ENCODE results near the gene PLSCR2. TPM values are rescaled to one million over a fixed set of nuclear protein-coding genes. Genes with fewer than 3 reads are reported as not detected.
A peak's percentile ranks its signal among the peaks of the same experiment; 100 is the strongest.
"Not testable (repeated sequence)": the region's sequence is repeated elsewhere in the genome, so short reads cannot be mapped to it uniquely, and the experiment has no call there.

PLSCR2 gene
- total and polyA plus RNA-seq, 9 donors, result 0.28 to 0.39 (median 0.29) TPM; not detected in 6

DNA sequence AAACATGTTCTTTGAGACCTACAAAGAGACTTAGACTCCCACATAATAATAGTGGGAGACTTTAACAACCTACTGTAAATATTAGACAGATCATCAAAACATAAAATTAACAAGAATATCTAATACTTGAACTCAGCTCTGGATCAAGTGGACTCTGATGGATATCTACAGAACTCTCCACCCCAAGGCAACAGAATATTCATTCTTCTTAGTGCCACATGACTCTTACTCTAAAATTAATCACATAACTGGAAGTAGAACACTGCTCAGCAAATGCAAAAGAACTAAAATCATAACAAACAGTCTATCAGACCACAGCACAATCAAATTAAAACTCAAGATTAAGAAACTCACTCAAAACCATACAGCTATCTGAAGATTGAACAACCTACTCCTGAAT, 15.9 kb upstream of the PLSCR2 start:
- Histone ChIP-seq H3K27me3 (ENCODE audit: control insufficient read depth, insufficient read depth, low read length) (no peaks in the 10 kb centered on the region), H3K4me1 (ENCODE audit: control insufficient read depth, insufficient read depth, low read length) (no peaks in the 10 kb centered on the region), H3K27ac (ENCODE audit: low read length) (no peak overlapping the region), H3K36me3 (ENCODE audit: control insufficient read depth, insufficient read depth, low read length) (no peaks in the 10 kb centered on the region), H3K4me3 (ENCODE audit: low read length) (no peak overlapping the region), H3K9me3 (replicated peaks; ENCODE audit: control insufficient read depth, low read depth, low read length) (no peaks in the 10 kb centered on the region)
- no peak for DNase-seq

DNA sequence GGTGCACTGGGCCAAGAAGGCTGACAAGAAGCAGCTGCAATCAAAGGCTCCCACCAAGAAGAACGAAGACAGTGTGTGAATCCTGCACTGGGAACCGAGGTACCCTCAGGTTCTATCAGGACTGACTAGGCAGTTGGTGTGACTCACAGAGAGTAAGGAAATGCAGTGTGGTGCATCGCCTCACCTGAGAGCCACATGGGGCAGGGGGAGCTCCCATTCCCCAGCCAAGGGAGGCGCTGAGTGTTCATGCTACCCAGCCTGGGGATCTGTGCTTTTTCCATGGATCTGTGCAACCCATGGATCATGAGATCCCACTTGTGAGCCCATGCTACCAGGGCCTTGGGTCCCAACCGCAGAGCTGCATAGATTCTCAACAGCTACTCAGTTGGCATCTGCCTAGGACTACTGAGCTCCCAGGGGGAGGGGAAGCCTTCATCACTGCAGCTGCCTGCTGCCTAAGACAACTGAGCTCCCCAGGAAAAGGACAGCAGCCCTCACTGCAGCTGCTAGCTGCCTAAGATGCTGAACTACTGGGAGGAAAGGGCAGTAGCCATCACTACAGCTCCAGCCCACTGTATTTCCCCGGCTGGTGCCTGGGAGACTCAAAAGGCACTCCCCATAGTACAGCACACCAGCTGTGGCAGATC, 6.9 kb upstream of the PLSCR2 start:
- H3K4me1 ChIP-seq (ENCODE audit: control insufficient read depth, insufficient read depth, low read length), result peaks cover 3% of the 10 kb centered on the region
- no peak overlapping the region for H3K4me3 ChIP-seq (ENCODE audit: low read length)
- no peak for DNase-seq
- 75% methylated on average over 6 of the region's 6 CpGs for WGBS (ENCODE audit: insufficient coverage)
- no peaks in the 10 kb centered on the region for H3K9me3 ChIP-seq (replicated peaks; ENCODE audit: control insufficient read depth, low read depth, low read length)
- no peak overlapping the region for H3K27ac ChIP-seq (ENCODE audit: low read length)
- H3K27me3 ChIP-seq (ENCODE audit: control insufficient read depth, insufficient read depth, low read length), result no peaks in the 10 kb centered on the region
- no peaks in the 10 kb centered on the region for H3K36me3 ChIP-seq (ENCODE audit: control insufficient read depth, insufficient read depth, low read length)

DNA sequence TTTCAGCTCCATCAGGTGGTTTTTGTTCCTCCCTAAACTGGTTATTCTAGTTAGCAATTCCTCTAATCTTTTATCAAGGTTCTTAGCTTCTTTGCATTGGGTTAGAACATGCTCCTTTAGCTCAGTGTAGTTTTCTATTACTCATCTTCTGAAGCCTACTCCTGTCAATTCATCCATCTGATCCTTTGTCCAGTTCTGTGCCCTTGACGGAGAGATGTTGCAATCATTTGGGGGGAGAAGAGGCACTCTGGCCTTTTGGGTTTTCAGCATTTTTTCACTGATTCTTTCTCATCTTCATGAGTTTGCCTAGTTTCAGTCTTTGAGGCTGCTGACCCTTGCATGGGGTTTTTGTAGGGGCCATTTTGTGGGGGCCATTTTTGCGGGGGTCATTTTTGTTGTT, 5.6 kb upstream of the PLSCR2 start:
- not testable (repeated sequence) for H3K9me3 ChIP-seq (replicated peaks; ENCODE audit: control insufficient read depth, low read depth, low read length); H3K27ac ChIP-seq (ENCODE audit: low read length); H3K4me1 ChIP-seq (ENCODE audit: control insufficient read depth, insufficient read depth, low read length); H3K27me3 ChIP-seq (ENCODE audit: control insufficient read depth, insufficient read depth, low read length); DNase-seq; H3K4me3 ChIP-seq (ENCODE audit: low read length); H3K36me3 ChIP-seq (ENCODE audit: control insufficient read depth, insufficient read depth, low read length)
- WGBS (ENCODE audit: insufficient coverage), result 60% methylated on average over 1 of the region's 2 CpGs

DNA sequence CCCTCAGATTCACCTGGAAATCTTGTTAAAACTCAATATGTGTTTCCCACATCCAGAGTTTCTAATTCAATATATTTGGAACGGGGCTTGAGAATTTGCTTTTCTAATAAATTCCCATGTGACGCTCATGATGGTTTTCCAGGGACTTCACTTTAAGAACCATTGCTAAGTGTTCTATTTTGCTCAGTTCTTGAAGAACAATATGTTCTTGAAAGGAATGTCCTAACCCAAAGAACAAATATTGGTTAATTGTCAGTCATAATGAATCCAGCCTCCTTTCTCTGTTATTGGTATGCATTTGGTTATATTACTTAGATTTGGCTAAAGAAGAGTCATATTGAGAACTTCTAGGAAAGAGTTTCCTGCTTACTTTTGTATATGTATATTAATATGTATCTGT, 4.4 kb upstream of the PLSCR2 start:
- Histone ChIP-seq H3K36me3 (ENCODE audit: control insufficient read depth, insufficient read depth, low read length) (no peaks in the 10 kb centered on the region), H3K27ac (ENCODE audit: low read length) (no peak overlapping the region), H3K4me3 (ENCODE audit: low read length) (no peak overlapping the region), H3K9me3 (replicated peaks; ENCODE audit: control insufficient read depth, low read depth, low read length) (no peaks in the 10 kb centered on the region), H3K27me3 (ENCODE audit: control insufficient read depth, insufficient read depth, low read length) (no peaks in the 10 kb centered on the region), H3K4me1 (ENCODE audit: control insufficient read depth, insufficient read depth, low read length) (peaks cover 13% of the 10 kb centered on the region)
- WGBS (ENCODE audit: insufficient coverage), result no CpG with 5 or more reads among the region's 2 CpGs
- no peak for DNase-seq

DNA sequence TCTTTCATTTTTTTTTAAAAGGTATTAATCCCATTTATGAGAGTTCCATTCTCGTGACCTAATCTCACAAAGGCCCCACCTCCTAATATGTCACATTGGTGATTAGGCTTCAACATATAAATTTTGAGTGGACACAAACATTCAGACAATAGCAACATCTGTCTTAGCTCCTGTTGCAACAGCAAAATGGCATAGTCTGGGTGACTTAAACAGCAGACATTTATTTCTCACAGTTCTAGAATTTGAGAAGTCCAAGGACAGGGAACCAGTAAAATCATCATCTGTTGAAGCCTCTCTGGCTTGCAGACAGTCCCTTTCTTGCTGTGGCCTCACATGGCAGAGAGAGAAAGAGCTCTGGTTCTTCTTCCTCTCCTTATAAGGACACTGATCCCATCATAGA, 3.2 kb upstream of the PLSCR2 start:
- Histone ChIP-seq H3K36me3 (ENCODE audit: control insufficient read depth, insufficient read depth, low read length) (no peaks in the 10 kb centered on the region), H3K4me1 (ENCODE audit: control insufficient read depth, insufficient read depth, low read length) (peaks cover 13% of the 10 kb centered on the region), H3K9me3 (replicated peaks; ENCODE audit: control insufficient read depth, low read depth, low read length) (no peaks in the 10 kb centered on the region), H3K4me3 (ENCODE audit: low read length) (no peak overlapping the region), H3K27me3 (ENCODE audit: control insufficient read depth, insufficient read depth, low read length) (no peaks in the 10 kb centered on the region), H3K27ac (ENCODE audit: low read length) (no peak overlapping the region)
- no peak for DNase-seq
- WGBS (ENCODE audit: insufficient coverage), result no CpG with 5 or more reads among the region's 1 CpG

DNA sequence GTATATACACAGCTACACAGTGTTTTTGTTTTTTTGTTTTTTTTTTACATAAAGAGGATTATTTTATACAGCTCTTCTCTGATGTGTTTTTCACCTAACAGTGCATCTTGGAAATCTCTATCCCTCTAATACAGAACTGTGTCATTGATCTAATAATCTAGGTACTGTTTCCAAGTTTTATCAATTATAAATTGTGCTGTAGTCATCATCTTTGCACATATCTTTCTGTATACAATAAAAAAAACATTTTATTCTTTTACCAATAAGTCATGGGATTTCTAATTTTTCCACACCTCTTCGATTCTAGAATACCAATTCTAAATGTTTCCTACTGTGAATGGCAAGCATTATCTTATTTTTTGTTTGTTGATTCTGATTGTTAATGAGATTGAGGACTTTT, 1.7 kb upstream of the PLSCR2 start:
- Histone ChIP-seq H3K36me3 (ENCODE audit: control insufficient read depth, insufficient read depth, low read length) (no peaks in the 10 kb centered on the region), H3K4me3 (ENCODE audit: low read length) (no peak overlapping the region), H3K27ac (ENCODE audit: low read length) (no peak overlapping the region), H3K4me1 (ENCODE audit: control insufficient read depth, insufficient read depth, low read length) (peaks cover 10% of the 10 kb centered on the region), H3K9me3 (replicated peaks; ENCODE audit: control insufficient read depth, low read depth, low read length) (no peaks in the 10 kb centered on the region), H3K27me3 (ENCODE audit: control insufficient read depth, insufficient read depth, low read length) (no peaks in the 10 kb centered on the region)
- no peak for DNase-seq
- no CpG with 5 or more reads among the region's 1 CpG for WGBS (ENCODE audit: insufficient coverage)

DNA sequence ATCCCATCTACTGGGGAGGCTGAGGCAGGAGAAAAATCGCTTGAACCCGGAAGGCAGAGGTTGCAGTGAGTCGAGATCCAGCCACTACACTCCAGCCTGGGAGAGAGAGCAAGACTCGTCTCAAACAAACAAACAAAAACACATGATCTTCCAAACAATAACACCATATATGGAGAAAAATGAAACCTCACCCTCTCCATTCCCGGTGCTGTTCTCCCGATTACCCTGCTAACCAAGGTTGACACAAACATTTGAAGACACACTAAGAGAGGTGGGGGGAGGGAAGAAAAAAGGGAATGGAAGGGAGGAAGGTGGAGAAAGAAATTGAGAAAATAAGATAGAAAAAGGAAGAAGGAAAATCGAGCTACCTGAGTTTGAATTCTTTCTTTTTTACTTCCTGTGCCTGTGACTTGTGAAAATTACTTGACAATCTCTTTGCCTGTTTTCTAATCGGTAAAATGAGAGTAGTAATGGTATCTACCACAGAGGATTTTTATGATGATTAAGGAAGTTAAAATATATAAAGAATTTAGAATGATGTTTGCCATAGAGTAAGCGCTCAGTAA, 1.1 kb upstream of the PLSCR2 start:
- WGBS (ENCODE audit: insufficient coverage), result no CpG with 5 or more reads among the region's 9 CpGs
- DNase-seq, result no peak
- no peaks in the 10 kb centered on the region for H3K36me3 ChIP-seq (ENCODE audit: control insufficient read depth, insufficient read depth, low read length)

DNA sequence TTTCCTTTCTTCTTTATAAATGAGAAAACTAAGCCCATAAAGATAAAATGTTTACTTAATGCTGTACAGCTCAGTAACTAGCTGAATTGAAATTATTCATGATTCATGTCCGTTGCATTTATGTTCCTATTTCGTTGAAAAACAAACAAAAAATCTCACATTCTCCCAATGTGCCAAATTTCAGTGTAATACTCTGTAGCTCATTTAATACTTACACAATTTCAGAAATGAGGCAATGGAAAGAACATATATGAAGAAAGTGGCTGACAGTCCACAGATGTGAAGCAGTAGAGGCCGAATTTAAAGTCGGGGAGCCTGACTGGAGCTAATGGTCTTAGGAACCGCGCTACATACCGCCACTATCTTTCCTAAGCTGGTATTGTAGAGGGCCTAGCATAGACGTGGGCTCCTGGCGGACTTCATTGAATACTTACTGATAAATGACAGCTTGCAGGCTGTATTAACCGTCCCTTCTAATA, 651 bp downstream of the PLSCR2 start:
- peak overlapping the region; percentile 51 for H3K4me3 ChIP-seq (ENCODE audit: low read length)
- 64% methylated on average over 2 of the region's 10 CpGs for WGBS (ENCODE audit: insufficient coverage)
- no peaks in the 10 kb centered on the region for H3K9me3 ChIP-seq (replicated peaks; ENCODE audit: control insufficient read depth, low read depth, low read length)
- H3K4me1 ChIP-seq (ENCODE audit: control insufficient read depth, insufficient read depth, low read length), result peaks cover 10% of the 10 kb centered on the region
- no peaks in the 10 kb centered on the region for H3K27me3 ChIP-seq (ENCODE audit: control insufficient read depth, insufficient read depth, low read length)
- H3K36me3 ChIP-seq (ENCODE audit: control insufficient read depth, insufficient read depth, low read length), result no peaks in the 10 kb centered on the region
- peak; percentile 39 for DNase-seq
- no peak overlapping the region for H3K27ac ChIP-seq (ENCODE audit: low read length)

More for the DNA sequence above, 1.1 kb upstream of the PLSCR2 start:
- Histone ChIP-seq H3K27ac (ENCODE audit: low read length) (no peak overlapping the region), H3K9me3 (replicated peaks; ENCODE audit: control insufficient read depth, low read depth, low read length) (no peaks in the 10 kb centered on the region), H3K4me3 (ENCODE audit: low read length) (no peak overlapping the region), H3K4me1 (ENCODE audit: control insufficient read depth, insufficient read depth, low read length) (peaks cover 10% of the 10 kb centered on the region), H3K27me3 (ENCODE audit: control insufficient read depth, insufficient read depth, low read length) (no peaks in the 10 kb centered on the region)

DNA sequence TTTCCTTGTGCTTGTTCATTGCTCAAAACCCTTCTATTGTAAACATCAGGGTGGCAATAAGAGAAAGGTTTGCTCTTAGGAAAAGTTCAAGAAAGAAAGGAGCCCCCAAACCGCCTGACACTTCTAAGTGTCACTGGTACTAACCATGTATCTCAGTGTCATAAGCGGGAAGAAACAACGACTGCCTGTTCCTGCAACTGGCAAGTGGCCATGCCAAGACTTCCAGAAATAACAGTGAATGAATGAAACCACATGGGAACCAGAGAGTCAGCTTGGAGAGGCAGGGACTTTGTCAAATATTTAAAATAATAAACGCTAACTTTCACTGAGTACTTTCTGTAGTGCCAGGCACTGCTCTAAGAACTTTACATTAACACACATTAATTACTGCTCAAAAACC, 1.1 kb downstream of the PLSCR2 start:
- H3K27ac ChIP-seq (ENCODE audit: low read length), result no peak overlapping the region
- peak; percentile 11 for DNase-seq

DNA sequence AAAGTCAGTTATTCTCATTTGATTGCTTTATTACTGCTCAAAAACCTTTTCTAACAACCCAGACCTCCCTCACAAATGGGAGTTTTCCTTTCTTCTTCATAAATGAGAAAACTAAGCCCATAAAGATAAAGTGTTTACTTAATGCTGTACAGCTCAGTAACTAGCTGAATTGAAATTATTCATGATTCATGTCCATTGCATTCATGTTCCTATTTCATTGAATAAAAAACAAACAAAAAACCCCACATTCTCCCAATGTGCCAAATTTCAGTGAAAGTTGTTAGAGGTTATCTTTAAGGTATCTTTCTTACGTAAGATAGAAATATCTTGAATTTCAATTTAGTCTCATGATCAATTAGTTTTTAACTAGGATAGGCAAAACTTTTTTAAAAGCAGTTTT, 2.8 kb downstream of the PLSCR2 start:
- no peaks in the 10 kb centered on the region for H3K27me3 ChIP-seq (ENCODE audit: control insufficient read depth, insufficient read depth, low read length)
- H3K9me3 ChIP-seq (replicated peaks; ENCODE audit: control insufficient read depth, low read depth, low read length), result no peaks in the 10 kb centered on the region
- DNase-seq, result no peak
- no peak overlapping the region for H3K4me3 ChIP-seq (ENCODE audit: low read length)
- no peaks in the 10 kb centered on the region for H3K36me3 ChIP-seq (ENCODE audit: control insufficient read depth, insufficient read depth, low read length)
- peaks cover 10% of the 10 kb centered on the region for H3K4me1 ChIP-seq (ENCODE audit: control insufficient read depth, insufficient read depth, low read length)
- WGBS (ENCODE audit: insufficient coverage), result no CpG with 5 or more reads among the region's 1 CpG
- no peak overlapping the region for H3K27ac ChIP-seq (ENCODE audit: low read length)

More for the DNA sequence above, 1.1 kb downstream of the PLSCR2 start:
- 67% methylated on average over 2 of the region's 4 CpGs for WGBS (ENCODE audit: insufficient coverage)
- no peaks in the 10 kb centered on the region for H3K27me3 ChIP-seq (ENCODE audit: control insufficient read depth, insufficient read depth, low read length)
- no peaks in the 10 kb centered on the region for H3K36me3 ChIP-seq (ENCODE audit: control insufficient read depth, insufficient read depth, low read length)
- no peaks in the 10 kb centered on the region for H3K9me3 ChIP-seq (replicated peaks; ENCODE audit: control insufficient read depth, low read depth, low read length)
- no peak overlapping the region for H3K4me3 ChIP-seq (ENCODE audit: low read length)
- H3K4me1 ChIP-seq (ENCODE audit: control insufficient read depth, insufficient read depth, low read length), result peaks cover 10% of the 10 kb centered on the region

Data from muscle of leg (tissue), 11 donors.